DOHH2 (cell line): ENCODE results near the gene PRKD3.

Experiments used
- H3F3A ChIP-seq: fragments of 200-600 bp; sonication (generic), shearing (Covaris generic); 2 replicates; pipeline ENCODE4 v1.6.0; 2016; ENCODE audit warnings: antibody characterized with exemption, mild to moderate bottlenecking; ENCODE audit not compliant: control insufficient read depth, insufficient read depth
- H3K27ac ChIP-seq: fragments of 200-600 bp; sonication (generic); 2 replicates; pipeline ENCODE4 v1.5.1; 2014; ENCODE audit warnings: low read depth, mild to moderate bottlenecking, low read length, moderate library complexity
- H3K27me3 ChIP-seq: fragments of 200-600 bp; sonication (generic); 2 replicates; pipeline ENCODE4 v1.6.1; 2014; ENCODE audit warnings: mild to moderate bottlenecking, low read length, mixed read lengths; ENCODE audit not compliant: control insufficient read depth
- H3K36me3 ChIP-seq: fragments of 200-600 bp; sonication (generic); 2 replicates; pipeline ENCODE4 v1.6.1; 2014; ENCODE audit warnings: mild to moderate bottlenecking, low read length, moderate library complexity, mixed read lengths; ENCODE audit not compliant: control insufficient read depth
- H3K4me1 ChIP-seq: fragments of 200-600 bp; sonication (generic); 2 replicates; pipeline ENCODE4 v1.6.1; 2014; ENCODE audit warnings: mild to moderate bottlenecking, low read length, mixed read lengths; ENCODE audit not compliant: control insufficient read depth
- H3K4me2 ChIP-seq: fragments of 200-600 bp; sonication (generic); 2 replicates; pipeline ENCODE4 v1.6.0; 2014; ENCODE audit warnings: mild to moderate bottlenecking, low read length, moderate library complexity
- H3K4me3 ChIP-seq: fragments of 200-600 bp; sonication (generic); 2 replicates; pipeline ENCODE4 v1.5.1; 2014; ENCODE audit warnings: mild to moderate bottlenecking, low read length, mixed read lengths
- H3K79me2 ChIP-seq: fragments of 200-600 bp; sonication (generic); 2 replicates; pipeline ENCODE4 v1.6.1; 2014; ENCODE audit warnings: mild to moderate bottlenecking, low read length, mixed read lengths; ENCODE audit not compliant: control insufficient read depth
- H3K9me2 ChIP-seq: fragments of 200-600 bp; sonication (generic); replicated peaks from 2 replicates; pipeline ENCODE4 v1.6.1; 2014; ENCODE audit warnings: mild to moderate bottlenecking, low read length, mixed read lengths; ENCODE audit not compliant: control insufficient read depth
- H3K9me3 ChIP-seq: fragments of 200-600 bp; sonication (generic); 2 replicates; pipeline ENCODE4 v1.6.1; 2014; ENCODE audit warnings: antibody characterized with exemption, low read length, mixed read lengths; ENCODE audit not compliant: control insufficient read depth, insufficient read depth
- H4K20me1 ChIP-seq: fragments of 200-600 bp; sonication (generic); 2 replicates; pipeline ENCODE4 v1.6.0; 2014; ENCODE audit warnings: low read depth, mild to moderate bottlenecking, antibody characterized with exemption, low read length, moderate library complexity; ENCODE audit not compliant: control insufficient read depth, insufficient read depth
- EZH2phosphoT487 ChIP-seq: fragments of 200-600 bp; sonication (generic); IDR thresholded peaks from 2 replicates; pipeline ENCODE4 v1.6.1; 2017; ENCODE audit warnings: borderline replicate concordance, mild to moderate bottlenecking, antibody characterized with exemption, low read length, moderate library complexity, mixed read lengths
- TF ChIP-seq, protein P1 (sequence below): fragments of 200-600 bp; sonication (generic); IDR thresholded peaks from one replicate; pipeline ENCODE4 v1.5.1; 2014; ENCODE audit warnings: antibody characterized with exemption, mild to moderate bottlenecking, low read depth, low read length; ENCODE audit not compliant: poor library complexity, severe bottlenecking

PRKD3 gene

GRCh38 chr2:37367984-37368383 is 43.4 kb upstream of the PRKD3 start:
- Histone ChIP-seq H3K27ac (no peak overlapping the region), H3K4me2 (no peak overlapping the region), H3K79me2 (no peaks in the 10 kb centered on the region), H3K27me3 (no peaks in the 10 kb centered on the region), H3K4me1 (no peaks in the 10 kb centered on the region), H4K20me1 (no peaks in the 10 kb centered on the region), H3K9me2 (no peaks in the 10 kb centered on the region), H3F3A (no peaks in the 10 kb centered on the region), H3K4me3 (no peak overlapping the region), H3K36me3 (no peaks in the 10 kb centered on the region), H3K9me3 (no peaks in the 10 kb centered on the region)
- TF ChIP-seq, protein P1, sequence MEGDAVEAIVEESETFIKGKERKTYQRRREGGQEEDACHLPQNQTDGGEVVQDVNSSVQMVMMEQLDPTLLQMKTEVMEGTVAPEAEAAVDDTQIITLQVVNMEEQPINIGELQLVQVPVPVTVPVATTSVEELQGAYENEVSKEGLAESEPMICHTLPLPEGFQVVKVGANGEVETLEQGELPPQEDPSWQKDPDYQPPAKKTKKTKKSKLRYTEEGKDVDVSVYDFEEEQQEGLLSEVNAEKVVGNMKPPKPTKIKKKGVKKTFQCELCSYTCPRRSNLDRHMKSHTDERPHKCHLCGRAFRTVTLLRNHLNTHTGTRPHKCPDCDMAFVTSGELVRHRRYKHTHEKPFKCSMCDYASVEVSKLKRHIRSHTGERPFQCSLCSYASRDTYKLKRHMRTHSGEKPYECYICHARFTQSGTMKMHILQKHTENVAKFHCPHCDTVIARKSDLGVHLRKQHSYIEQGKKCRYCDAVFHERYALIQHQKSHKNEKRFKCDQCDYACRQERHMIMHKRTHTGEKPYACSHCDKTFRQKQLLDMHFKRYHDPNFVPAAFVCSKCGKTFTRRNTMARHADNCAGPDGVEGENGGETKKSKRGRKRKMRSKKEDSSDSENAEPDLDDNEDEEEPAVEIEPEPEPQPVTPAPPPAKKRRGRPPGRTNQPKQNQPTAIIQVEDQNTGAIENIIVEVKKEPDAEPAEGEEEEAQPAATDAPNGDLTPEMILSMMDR, result no peak
- TF ChIP-seq EZH2phosphoT487, result no peak

DNA sequence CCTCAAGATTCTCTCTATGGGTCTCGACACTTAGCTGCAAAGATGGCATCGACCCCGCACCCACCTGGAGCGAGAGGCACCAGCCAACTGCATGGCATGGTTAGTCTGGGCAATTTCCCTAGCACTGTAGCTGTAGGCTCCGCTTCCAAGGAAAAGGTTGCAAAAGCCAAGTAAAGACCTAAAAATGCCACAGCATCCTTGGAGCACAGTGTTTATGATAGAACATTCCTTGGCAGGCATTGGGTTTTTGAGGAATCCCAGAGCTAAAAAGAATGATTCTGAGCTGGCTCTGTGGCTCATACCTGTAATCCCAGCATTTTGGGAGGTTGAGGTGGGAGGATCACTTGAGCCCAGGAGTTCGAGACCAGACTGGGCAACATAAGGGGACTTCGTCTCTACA is 42.7 kb upstream of the PRKD3 start:
- Histone ChIP-seq H3K4me2 (no peak overlapping the region), H3K79me2 (no peaks in the 10 kb centered on the region), H3K27ac (no peak overlapping the region), H3K4me3 (no peak overlapping the region), H3K27me3 (no peaks in the 10 kb centered on the region), H3K36me3 (no peaks in the 10 kb centered on the region), H3K4me1 (no peaks in the 10 kb centered on the region), H3K9me3 (no peaks in the 10 kb centered on the region), H3F3A (no peaks in the 10 kb centered on the region), H4K20me1 (no peaks in the 10 kb centered on the region), H3K9me2 (no peaks in the 10 kb centered on the region)
- no peak for TF ChIP-seq EZH2phosphoT487
- TF ChIP-seq, protein P1, result no peak

DNA sequence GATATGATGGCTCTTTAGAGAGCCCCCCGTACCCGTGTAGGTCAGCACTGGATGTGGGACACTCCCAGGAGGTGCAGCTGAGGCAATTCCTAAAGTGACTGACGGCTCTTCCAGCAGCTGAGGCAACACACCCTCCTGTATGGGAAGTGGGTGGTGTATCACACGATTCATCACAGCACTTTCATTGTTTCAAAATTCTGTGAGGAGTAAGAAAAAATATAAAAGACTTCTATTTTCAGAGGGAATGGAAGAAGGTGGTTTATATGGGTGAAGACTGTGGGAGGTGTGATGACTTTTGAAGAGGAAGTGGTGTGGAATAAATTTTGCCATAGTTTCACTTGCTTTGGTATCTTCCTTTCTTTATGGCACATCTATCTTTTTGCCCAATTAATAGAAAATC is 42.1 kb upstream of the PRKD3 start:
- Histone ChIP-seq H4K20me1 (no peaks in the 10 kb centered on the region), H3K79me2 (no peaks in the 10 kb centered on the region), H3K9me3 (no peaks in the 10 kb centered on the region), H3K4me1 (no peaks in the 10 kb centered on the region), H3K27me3 (no peaks in the 10 kb centered on the region), H3K36me3 (no peaks in the 10 kb centered on the region), H3K9me2 (no peaks in the 10 kb centered on the region), H3F3A (no peaks in the 10 kb centered on the region), H3K4me3 (no peak overlapping the region), H3K4me2 (no peak overlapping the region), H3K27ac (no peak overlapping the region)
- TF ChIP-seq, protein P1, result no peak
- no peak for TF ChIP-seq EZH2phosphoT487

DNA sequence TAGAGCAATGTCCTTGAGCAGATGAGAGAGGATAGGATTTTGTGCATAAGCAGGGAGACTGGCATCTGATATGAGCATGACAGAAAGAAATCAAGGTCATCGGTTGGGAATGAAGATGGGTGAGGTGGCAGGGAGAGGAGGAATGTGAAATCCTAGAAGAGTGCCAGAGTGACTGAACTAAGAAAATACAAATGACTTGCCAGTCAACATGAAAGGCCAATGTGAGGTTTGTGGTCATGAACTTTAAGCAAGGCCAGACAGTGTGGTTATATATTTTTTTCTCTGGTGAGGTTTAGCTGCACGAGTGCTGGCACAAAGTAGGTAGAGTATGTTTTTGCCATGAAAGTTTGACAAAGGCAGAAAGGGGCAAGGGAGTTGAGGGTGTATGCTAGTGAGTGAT is 41.0 kb upstream of the PRKD3 start:
- H3K27me3 ChIP-seq, result no peaks in the 10 kb centered on the region
- no peaks in the 10 kb centered on the region for H3K9me3 ChIP-seq
- no peaks in the 10 kb centered on the region for H3K4me1 ChIP-seq
- H3F3A ChIP-seq, result no peaks in the 10 kb centered on the region
- no peak overlapping the region for H3K4me3 ChIP-seq
- H3K27ac ChIP-seq, result no peak overlapping the region
- H4K20me1 ChIP-seq, result no peaks in the 10 kb centered on the region
- H3K9me2 ChIP-seq, result no peaks in the 10 kb centered on the region
- no peaks in the 10 kb centered on the region for H3K36me3 ChIP-seq
- no peak overlapping the region for H3K4me2 ChIP-seq
- no peaks in the 10 kb centered on the region for H3K79me2 ChIP-seq
- TF ChIP-seq, protein P1, result no peak
- TF ChIP-seq EZH2phosphoT487, result no peak
